Nephron (organoid): ENCODE measurements around the gene RANGRF.

Experiments used
- H3K27ac Mint-ChIP-seq, 3 experiments: 2 replicates each; pipeline ENCODE4 v1.8.0; 2020; ENCODE audit warnings: mixed read lengths in 3 of 3, mild to moderate bottlenecking in 2 of 3, moderate library complexity in 1 of 3
- H3K27me3 Mint-ChIP-seq: 2 replicates; pipeline ENCODE4 v1.8.0; 2021; ENCODE audit warnings: low read depth, mild to moderate bottlenecking, moderate library complexity, mixed read lengths
- H3K36me3 Mint-ChIP-seq: 2 replicates; pipeline ENCODE4 v1.8.0; 2020; ENCODE audit warnings: low read depth, mixed read lengths
- H3K4me1 Mint-ChIP-seq: 2 replicates; pipeline ENCODE4 v1.8.0; 2020; ENCODE audit warnings: mixed read lengths
- H3K4me3 Mint-ChIP-seq, 3 experiments: 2 replicates each; pipeline ENCODE4 v1.8.0; 2020; ENCODE audit warnings: mild to moderate bottlenecking in 3 of 3, mixed read lengths in 3 of 3, moderate library complexity in 2 of 3
- H3K9me3 Mint-ChIP-seq: 2 replicates; pipeline ENCODE4 v1.8.0; 2020; ENCODE audit warnings: mixed read lengths
- CTCF ChIP-seq, 3 experiments: fragments of 200-600 bp; sonication (generic); IDR thresholded peaks; one replicate each; pipeline ENCODE4 v1.5.0; 2021; ENCODE audit warnings: antibody characterized with exemption in 3 of 3; ENCODE audit not compliant: unreplicated experiment in 3 of 3

Gene RANGRF

GRCh38 chr17:8339540-8339939 is 51.1 kb downstream of the RANGRF start, which contains the start of gene ODF4:
Gene ODF4 (plus strand): TSS chr17:8339840. CDS start chr17:8340052, 212 bp downstream.
- TF ChIP-seq CTCF (IDR thresholded peaks at IDR 0.05; ENCODE audit: unreplicated experiment in 3 of 3): no peak
- Mint-ChIP-seq H3K4me3 (no peak within 1 kb of the TSS), H3K36me3 (no peaks in the 10 kb centered on the region), H3K27me3 (peaks cover 4% of the 10 kb centered on the region), H3K9me3 (no peaks in the 10 kb centered on the region), H3K4me1 (peaks cover 6% of the 10 kb centered on the region), H3K27ac (no peak within 1 kb of the TSS)
